GM19397 (cell line): Measurements from ENCODE around the gene FRMD3.
"Not testable (repeated sequence)": the region's sequence is repeated elsewhere in the genome, so short reads cannot be mapped to it uniquely, and the experiment has no call there.

Source experiments
- ATAC-seq: cut with Tn5 transposase; IDR thresholded peaks from one replicate; pipeline ENCODE4 v1.9.1; 2021; ENCODE audit warnings: mild to moderate bottlenecking, moderate library complexity; ENCODE audit not compliant: unreplicated experiment

The FRMD3 gene

GRCh38 chr9:83403527-83404238, 134.5 kb downstream of the FRMD3 start:
- ATAC-seq, result no peak

- ATAC-seq, result no peak
Observed at GRCh38 chr9:83401328-83401900, 136.8 kb downstream of the FRMD3 start.

GRCh38 chr9:83396813-83397212, 141.4 kb downstream of the FRMD3 start:
- ATAC-seq, result no peak

GRCh38 chr9:83396342-83396741, 141.9 kb downstream of the FRMD3 start:
- ATAC-seq, result no peak

GRCh38 chr9:83392228-83392627, 146.0 kb downstream of the FRMD3 start:
- no peak for ATAC-seq

GRCh38 chr9:83388346-83388745, 149.9 kb downstream of the FRMD3 start:
- no peak for ATAC-seq

- no peak for ATAC-seq
Observed at GRCh38 chr9:83387401-83388185, 150.6 kb downstream of the FRMD3 start.

GRCh38 chr9:83385317-83385716, 152.9 kb downstream of the FRMD3 start:
- no peak for ATAC-seq

- ATAC-seq, result no peak
Observed at GRCh38 chr9:83384214-83384613, 154.0 kb downstream of the FRMD3 start.

- ATAC-seq, result no peak
Observed at GRCh38 chr9:83383034-83383433, 155.2 kb downstream of the FRMD3 start.

- no peak for ATAC-seq
Observed at GRCh38 chr9:83382421-83382820, 155.8 kb downstream of the FRMD3 start.

- no peak for ATAC-seq
Observed at GRCh38 chr9:83379045-83379444, 159.2 kb downstream of the FRMD3 start.

- no peak for ATAC-seq
Observed at GRCh38 chr9:83372957-83373356, 165.2 kb downstream of the FRMD3 start.

GRCh38 chr9:83367326-83367725, 170.9 kb downstream of the FRMD3 start:
- ATAC-seq, result no peak

GRCh38 chr9:83362341-83362995, 175.7 kb downstream of the FRMD3 start:
- no peak for ATAC-seq

- ATAC-seq, result no peak
Observed at GRCh38 chr9:83359039-83359438, 179.2 kb downstream of the FRMD3 start.

- ATAC-seq, result not testable (repeated sequence)
Observed at GRCh38 chr9:83358493-83358892, 179.7 kb downstream of the FRMD3 start.

GRCh38 chr9:83355729-83356151, 182.5 kb downstream of the FRMD3 start:
- ATAC-seq, result no peak

- no peak for ATAC-seq
Observed at GRCh38 chr9:83355024-83355444, 183.2 kb downstream of the FRMD3 start.

GRCh38 chr9:83349031-83349430, 189.2 kb downstream of the FRMD3 start:
- ATAC-seq, result no peak

GRCh38 chr9:83346655-83347420, 191.4 kb downstream of the FRMD3 start:
- ATAC-seq, result no peak
